PC-3 (cell line): ENCODE measurements around the gene IL4I1. TPM values are rescaled to one million over a fixed set of nuclear protein-coding genes. Genes with fewer than 3 reads are reported as not detected.

ENCODE experiments used
- ATAC-seq: fragments of 200-7000 bp; cut with Tn5 transposase; 2 replicates; pipeline ENCODE4 v1.9.1; 2020; ENCODE audit warnings: mild to moderate bottlenecking, moderate library complexity
- BruUV-seq: library from RNA; stranded (reverse); fragments of 400-500 nt; replicated peaks from 2 replicates; lab custom pipeline; 2021; lab: Mats Ljungman, UMichigan
- CTCF ChIA-PET: fragments of 300-600 bp; sonication (Branson Sonifier 250); formaldehyde crosslinking; loops from one replicate; lab custom pipeline; 2022; ENCODE audit warnings: antibody characterized with exemption; lab: Charles Lee
- POLR2A ChIA-PET: fragments of 300-600 bp; sonication (Branson Sonifier 250); formaldehyde crosslinking; loops from one replicate; lab custom pipeline; 2022; ENCODE audit warnings: antibody characterized with exemption; ENCODE audit not compliant: unreplicated experiment; lab: Charles Lee
- DNase-seq: peaks from one replicate; pipeline ENCODE4 v3.0.0-alpha.2; 2015
- H2AFZ ChIP-seq: fragments of 300-600 bp; sonication (generic); 2 replicates; pipeline ENCODE4 v1.6.0; 2016; ENCODE audit warnings: antibody characterized with exemption, low read length
- H3F3A ChIP-seq: fragments of 300-600 bp; sonication (generic); one replicate; pipeline ENCODE4 v1.6.0; 2017; ENCODE audit warnings: antibody characterized with exemption, low read length, control low read depth, mild to moderate bottlenecking; ENCODE audit not compliant: unreplicated experiment
- H3K27ac ChIP-seq: fragments of 300-600 bp; sonication (generic); 2 replicates; pipeline ENCODE4 v1.5.1; 2016; ENCODE audit warnings: mild to moderate bottlenecking, low read length
- H3K27me3 ChIP-seq: fragments of 300-600 bp; sonication (generic); 2 replicates; pipeline ENCODE4 v1.6.1; 2016; ENCODE audit warnings: low read length, mixed read lengths
- H3K36me3 ChIP-seq: fragments of 300-600 bp; sonication (generic); 2 replicates; pipeline ENCODE4 v1.6.1; 2016; ENCODE audit warnings: low read depth, mixed run types, low read length, mixed read lengths
- H3K4me1 ChIP-seq: fragments of 300-600 bp; sonication (generic); 2 replicates; pipeline ENCODE4 v1.5.1; 2016; ENCODE audit warnings: low read length; ENCODE audit not compliant: insufficient read depth
- H3K4me2 ChIP-seq: fragments of 300-600 bp; sonication (generic); 2 replicates; pipeline ENCODE4 v1.6.0; 2016; ENCODE audit warnings: low read length
- H3K4me3 ChIP-seq: fragments of 300-600 bp; sonication (generic); 2 replicates; pipeline ENCODE4 v1.5.1; 2016; ENCODE audit warnings: mild to moderate bottlenecking, low read length, mixed read lengths
- H3K79me2 ChIP-seq: fragments of 300-600 bp; sonication (generic); 2 replicates; pipeline ENCODE4 v1.6.1; 2017; ENCODE audit warnings: low read length, mixed read lengths
- H3K9ac ChIP-seq: fragments of 300-600 bp; sonication (generic); 2 replicates; pipeline ENCODE4 v1.6.0; 2016; ENCODE audit warnings: mild to moderate bottlenecking, low read length
- H3K9me2 ChIP-seq: fragments of 300-600 bp; sonication (generic); replicated peaks from 2 replicates; pipeline ENCODE4 v1.6.1; 2016; ENCODE audit warnings: mixed run types, low read length, mixed read lengths
- H3K9me3 ChIP-seq: fragments of 300-600 bp; sonication (generic); 2 replicates; pipeline ENCODE4 v1.6.1; 2016; ENCODE audit warnings: low read length, mixed read lengths
- H4K20me1 ChIP-seq: fragments of 300-600 bp; sonication (generic); 2 replicates; pipeline ENCODE4 v1.6.1; 2016; ENCODE audit warnings: low read length, mixed read lengths
- CTCF ChIP-seq: fragments of 300-600 bp; sonication (generic); conservative IDR thresholded peaks from 2 replicates; pipeline ENCODE4 v1.5.1; 2017; ENCODE audit warnings: antibody characterized with exemption, low read depth, mild to moderate bottlenecking, low read length
- EZH2 ChIP-seq: fragments of 300-600 bp; sonication (generic); IDR thresholded peaks from one replicate; pipeline ENCODE4 v1.6.1; 2017; ENCODE audit warnings: antibody characterized with exemption, mild to moderate bottlenecking, low read length; ENCODE audit not compliant: unreplicated experiment
- EZH2phosphoT487 ChIP-seq: fragments of 300-600 bp; sonication (generic); IDR thresholded peaks from 2 replicates; pipeline ENCODE4 v1.6.1; 2018; ENCODE audit warnings: mild to moderate bottlenecking, antibody characterized with exemption, low read length, borderline replicate concordance
- intact Hi-C: fragments of 100-400 bp; cut with micrococcal nuclease; formaldehyde crosslinking; loops from 2 replicates; pipeline ENCODE4 v1.9.0; 2023
- total RNA-seq: library from RNA; depleted of rRNA; stranded (reverse); fragments of >200 nt; gene quantifications from 2 replicates; pipeline ENCODE4 v1.2.3, GENCODE V29; 2014

The IL4I1 gene
- total RNA-seq, 1 experiment from 2014 or later, result 2.2 TPM

GRCh38 chr19:49912965-49913685, 16.4 kb upstream of the IL4I1 start:
- ATAC-seq (no peak), DNase-seq (no peak)
- Histone ChIP-seq H3K9me3 (no peaks in the 10 kb centered on the region), H3K9me2 (no peaks in the 10 kb centered on the region), H3K4me3 (no peak overlapping the region), H3K9ac (no peak overlapping the region), H3K36me3 (peaks cover 73% of the 10 kb centered on the region), H3F3A (no peaks in the 10 kb centered on the region), H3K4me2 (no peak overlapping the region), H4K20me1 (peaks cover 21% of the 10 kb centered on the region), H2AFZ (no peak overlapping the region), H3K27ac (no peak overlapping the region), H3K79me2 (peaks cover 39% of the 10 kb centered on the region), H3K4me1 (no peaks in the 10 kb centered on the region), H3K27me3 (no peaks in the 10 kb centered on the region)
- intact Hi-C loops, result no loop called here
- no peak for TF ChIP-seq EZH2
- POLR2A ChIA-PET, result no interaction called here
- CTCF ChIA-PET, result no interaction called here
- BruUV-seq, result no TSS peak

GRCh38 chr19:49911381-49912145, 14.9 kb upstream of the IL4I1 start:
- CTCF ChIA-PET, result interaction anchor here (0.6 kb wide), 1 partner anchor 239 kb away, joined by 6 read pairs; no protein-coding TSS in a partner anchor
- Histone ChIP-seq H3K27ac (no peak overlapping the region), H4K20me1 (peaks cover 25% of the 10 kb centered on the region), H3K36me3 (peaks cover 72% of the 10 kb centered on the region), H3K27me3 (no peaks in the 10 kb centered on the region), H3F3A (no peaks in the 10 kb centered on the region), H3K4me2 (no peak overlapping the region), H3K9ac (no peak overlapping the region), H3K9me2 (no peaks in the 10 kb centered on the region), H3K79me2 (peaks cover 24% of the 10 kb centered on the region), H2AFZ (no peak overlapping the region), H3K4me1 (no peaks in the 10 kb centered on the region), H3K9me3 (no peaks in the 10 kb centered on the region), H3K4me3 (no peak overlapping the region)
- POLR2A ChIA-PET, result no interaction called here
- TF ChIP-seq CTCF, result no peak
- TF ChIP-seq EZH2phosphoT487, result no peak
- TF ChIP-seq EZH2, result no peak
- DNase-seq (no peak), ATAC-seq (no peak)
- intact Hi-C loops, result no loop called here
- no TSS peak for BruUV-seq

DNA sequence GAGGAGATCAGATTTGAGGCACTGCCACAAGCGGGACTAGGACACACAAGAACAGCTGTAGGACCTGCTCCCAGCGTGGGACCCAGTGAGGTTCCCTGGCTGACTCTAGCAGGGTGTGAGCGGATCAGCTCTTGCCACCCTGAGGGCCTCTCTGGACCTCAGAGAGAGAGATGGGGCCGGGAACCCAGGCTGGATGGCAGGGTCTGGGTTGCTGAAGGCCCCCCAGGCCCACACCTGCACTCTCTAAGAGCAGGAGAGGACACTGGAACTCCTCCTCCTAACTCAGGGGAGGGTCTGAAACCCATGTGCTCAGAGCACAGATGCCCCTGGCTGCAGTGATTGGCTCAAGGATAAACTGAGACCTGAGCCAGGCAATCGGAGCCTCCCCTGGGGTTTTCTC, 13.5 kb upstream of the IL4I1 start:
- Histone ChIP-seq H3K4me3 (no peak overlapping the region), H3K9me3 (no peaks in the 10 kb centered on the region), H3K27ac (no peak overlapping the region), H2AFZ (no peak overlapping the region), H3K4me2 (no peak overlapping the region), H3F3A (no peaks in the 10 kb centered on the region), H4K20me1 (peaks cover 28% of the 10 kb centered on the region), H3K36me3 (peaks cover 63% of the 10 kb centered on the region), H3K9me2 (no peaks in the 10 kb centered on the region), H3K27me3 (no peaks in the 10 kb centered on the region), H3K4me1 (no peaks in the 10 kb centered on the region), H3K9ac (no peak overlapping the region), H3K79me2 (peaks cover 12% of the 10 kb centered on the region; the same call in 1 of the 2 replicates)
- BruUV-seq, result no TSS peak
- TF ChIP-seq EZH2phosphoT487, result no peak
- no peak for TF ChIP-seq CTCF
- no peak for TF ChIP-seq EZH2
- DNase-seq (no peak), ATAC-seq (no peak)
- intact Hi-C loops, result no loop called here
- ChIA-PET CTCF (no interaction called here), POLR2A (no interaction called here)
